HCEC 1CT (cell line): ENCODE data around the gene NECTIN4.

ENCODE experiments used
- DNase-seq: peaks from one replicate; pipeline ENCODE4 v3.0.0-alpha.2; 2017

Gene NECTIN4

GRCh38 chr1:161021165-161021969 lies 68.0 kb downstream of the NECTIN4 start:
- DNase-seq, result no peak
